Adrenal gland (tissue), 5 donors: Measurements from ENCODE around the gene TMEM253.

Experiments
- POLR2A ChIP-seq, 2 donors: fragments of 450-650 bp; IDR thresholded peaks; one replicate each; pipeline ENCODE4 v1.6.1; 2017; ENCODE audit warnings: antibody characterized with exemption in 2 of 2, mild to moderate bottlenecking in 2 of 2, moderate library complexity in 1 of 2
- TF ChIP-seq, protein P1 (sequence below), 6 experiments: fragments of 450-650 bp in 4 of 6; fragments of 200-600 bp in 2 of 6; sonication (generic) in 1 of 6; IDR thresholded peaks; 1 replicate in 5 of 6; 2 replicates in 1 of 6; pipeline versions ENCODE4 v1.5.1 to v1.8.0; 2016 to 2021; ENCODE audit warnings: antibody characterized with exemption in 6 of 6, mild to moderate bottlenecking in 2 of 6, moderate library complexity in 1 of 6
- donor health status: DM: no; HTN: no; CAD: no.

DNA sequence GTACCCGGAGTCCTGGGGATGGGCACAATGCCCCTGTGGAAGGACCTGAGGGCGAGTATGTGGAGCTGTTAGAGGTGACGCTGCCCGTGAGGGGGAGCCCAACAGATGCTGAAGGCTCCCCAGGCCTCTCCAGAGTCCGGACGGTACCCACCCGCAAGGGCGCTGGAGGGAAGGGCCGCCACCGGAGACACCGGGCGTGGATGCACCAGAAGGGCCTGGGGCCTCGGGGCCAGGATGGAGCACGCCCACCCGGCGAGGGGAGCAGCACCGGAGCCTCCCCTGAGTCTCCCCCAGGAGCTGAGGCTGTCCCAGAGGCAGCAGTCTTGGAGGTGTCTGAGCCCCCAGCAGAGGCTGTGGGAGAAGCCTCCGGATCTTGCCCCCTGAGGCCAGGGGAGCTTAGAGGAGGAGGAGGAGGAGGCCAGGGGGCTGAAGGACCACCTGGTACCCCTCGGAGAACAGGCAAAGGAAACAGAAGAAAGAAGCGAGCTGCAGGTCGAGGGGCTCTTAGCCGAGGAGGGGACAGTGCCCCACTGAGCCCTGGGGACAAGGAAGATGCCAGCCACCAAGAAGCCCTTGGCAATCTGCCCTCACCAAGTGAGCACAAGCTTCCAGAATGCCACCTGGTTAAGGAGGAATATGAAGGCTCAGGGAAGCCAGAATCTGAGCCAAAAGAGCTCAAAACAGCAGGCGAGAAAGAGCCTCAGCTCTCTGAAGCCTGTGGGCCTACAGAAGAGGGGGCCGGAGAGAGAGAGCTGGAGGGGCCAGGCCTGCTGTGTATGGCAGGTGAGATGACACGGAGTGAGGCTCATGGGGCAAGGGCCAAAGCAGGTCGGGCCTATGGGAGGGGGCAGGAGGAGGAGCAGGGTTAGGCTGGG is 26.2 kb upstream of the TMEM253 start:
- TF ChIP-seq, protein P1, sequence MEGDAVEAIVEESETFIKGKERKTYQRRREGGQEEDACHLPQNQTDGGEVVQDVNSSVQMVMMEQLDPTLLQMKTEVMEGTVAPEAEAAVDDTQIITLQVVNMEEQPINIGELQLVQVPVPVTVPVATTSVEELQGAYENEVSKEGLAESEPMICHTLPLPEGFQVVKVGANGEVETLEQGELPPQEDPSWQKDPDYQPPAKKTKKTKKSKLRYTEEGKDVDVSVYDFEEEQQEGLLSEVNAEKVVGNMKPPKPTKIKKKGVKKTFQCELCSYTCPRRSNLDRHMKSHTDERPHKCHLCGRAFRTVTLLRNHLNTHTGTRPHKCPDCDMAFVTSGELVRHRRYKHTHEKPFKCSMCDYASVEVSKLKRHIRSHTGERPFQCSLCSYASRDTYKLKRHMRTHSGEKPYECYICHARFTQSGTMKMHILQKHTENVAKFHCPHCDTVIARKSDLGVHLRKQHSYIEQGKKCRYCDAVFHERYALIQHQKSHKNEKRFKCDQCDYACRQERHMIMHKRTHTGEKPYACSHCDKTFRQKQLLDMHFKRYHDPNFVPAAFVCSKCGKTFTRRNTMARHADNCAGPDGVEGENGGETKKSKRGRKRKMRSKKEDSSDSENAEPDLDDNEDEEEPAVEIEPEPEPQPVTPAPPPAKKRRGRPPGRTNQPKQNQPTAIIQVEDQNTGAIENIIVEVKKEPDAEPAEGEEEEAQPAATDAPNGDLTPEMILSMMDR (IDR thresholded peaks at IDR 0.05) = no peak
- TF ChIP-seq POLR2A (IDR thresholded peaks at IDR 0.05) = no peak
